ENCODE results near the gene SERGEF.

The SERGEF gene

DNA sequence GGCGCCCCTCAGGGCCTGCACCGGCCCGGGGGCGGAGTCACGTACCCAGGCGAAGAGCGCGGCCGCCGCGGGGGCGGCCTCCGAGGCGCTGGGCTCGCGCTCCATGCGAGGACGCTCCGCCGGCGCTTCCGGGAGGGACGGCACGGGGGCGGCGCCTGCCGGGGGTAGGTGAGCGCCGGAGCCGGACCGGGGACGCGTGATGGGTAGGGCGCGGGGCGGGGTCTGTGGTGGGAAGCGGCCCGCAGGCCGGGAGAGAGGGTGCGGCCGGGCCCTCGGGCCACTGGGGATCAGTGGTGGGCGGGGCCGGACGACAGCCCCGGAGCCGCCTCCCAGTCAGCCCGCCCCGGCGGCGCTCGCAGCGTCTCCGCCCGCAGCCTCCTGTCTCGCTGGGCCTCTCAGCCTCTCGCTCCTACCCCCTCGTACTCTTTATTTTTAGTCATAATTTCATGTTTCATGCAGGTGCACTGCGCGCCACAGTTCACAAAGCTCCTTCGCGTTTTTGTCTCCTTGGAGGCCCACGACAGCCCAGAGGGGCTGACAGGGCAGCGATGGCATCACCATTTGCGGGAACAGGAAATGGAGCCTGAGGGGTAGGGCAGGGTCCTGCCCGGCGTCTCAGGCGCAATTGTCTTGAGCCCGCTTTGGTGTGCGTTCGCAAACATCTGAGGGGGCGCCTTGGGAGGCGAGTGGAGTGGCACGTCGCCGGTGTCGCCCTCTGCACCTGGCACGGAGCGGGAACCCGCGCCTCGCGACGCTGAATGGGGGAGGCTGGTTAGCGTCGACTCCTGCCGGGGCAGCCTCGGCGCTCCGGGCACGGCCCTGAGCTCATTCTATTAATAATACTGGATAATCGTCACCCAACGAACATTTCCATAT lies at the start of gene SERGEF:
Gene SERGEF (minus strand): TSS at position 142 of the 876 bp plus-strand sequence. CDS start 37 bp downstream, at position 105.
- TF ChIP-seq GATA2 (IDR thresholded peaks at IDR 0.05; ENCODE audit: low read depth, low read length) (no peak), GATA3 (IDR thresholded peaks at IDR 0.05; ENCODE audit: low read depth, low read length) (no peak)

DNA sequence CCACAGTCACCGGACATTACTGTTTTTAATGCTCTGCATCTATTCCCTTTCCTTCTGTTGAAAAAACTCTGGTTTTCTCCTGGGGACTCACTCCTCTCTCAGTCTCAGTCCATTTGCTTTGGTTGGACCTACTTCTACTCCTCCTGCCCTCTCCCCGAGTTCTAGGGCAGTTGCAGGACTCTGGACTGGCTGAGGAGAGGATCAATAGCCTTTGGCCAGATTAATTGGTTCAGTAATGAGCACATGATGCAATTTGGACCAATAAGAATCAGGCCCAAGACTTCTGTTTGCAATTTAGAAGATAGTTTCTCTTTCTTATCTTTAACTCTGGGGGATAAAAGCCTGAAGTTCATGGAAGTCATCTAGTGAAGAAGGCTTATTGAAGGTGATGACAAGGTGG lies 48.5 kb upstream of the SERGEF start:
- TF ChIP-seq GATA3 (IDR thresholded peaks at IDR 0.05; ENCODE audit: low read depth, low read length) (no peak), GATA2 (IDR thresholded peaks at IDR 0.05; ENCODE audit: low read depth, low read length) (no peak)

DNA sequence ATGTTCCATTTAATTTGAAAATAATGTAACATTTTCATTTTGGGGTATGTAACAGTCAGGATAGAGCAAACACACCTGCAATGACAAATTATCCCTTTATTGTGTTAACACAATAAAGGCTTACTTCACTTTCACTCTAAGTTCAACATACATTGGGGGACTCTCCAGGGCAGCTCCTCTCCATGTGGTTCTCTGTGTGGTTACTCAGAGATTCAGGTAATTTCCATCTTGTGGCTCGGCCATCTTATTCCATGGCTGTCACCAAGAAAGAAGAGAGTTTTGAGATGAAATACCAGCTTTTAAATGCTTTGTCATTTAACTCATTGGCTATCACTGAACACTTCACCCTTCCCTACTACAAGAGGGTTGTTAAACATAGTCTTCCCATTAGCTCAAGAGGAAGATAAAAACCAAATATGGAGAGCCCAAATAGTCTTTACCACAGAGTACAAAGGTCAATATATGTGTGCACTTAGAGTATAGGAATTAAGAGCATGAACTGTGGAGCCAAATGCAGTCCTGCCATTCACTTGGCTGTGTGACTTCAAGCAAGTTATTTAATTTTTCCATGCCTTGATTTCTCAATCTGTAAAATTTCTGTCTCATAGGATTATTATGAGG lies 43.8 kb upstream of the SERGEF start:
- TF ChIP-seq GATA2 (IDR thresholded peaks at IDR 0.05; ENCODE audit: low read depth, low read length) (no peak), GATA3 (IDR thresholded peaks at IDR 0.05; ENCODE audit: low read depth, low read length) (no peak)

DNA sequence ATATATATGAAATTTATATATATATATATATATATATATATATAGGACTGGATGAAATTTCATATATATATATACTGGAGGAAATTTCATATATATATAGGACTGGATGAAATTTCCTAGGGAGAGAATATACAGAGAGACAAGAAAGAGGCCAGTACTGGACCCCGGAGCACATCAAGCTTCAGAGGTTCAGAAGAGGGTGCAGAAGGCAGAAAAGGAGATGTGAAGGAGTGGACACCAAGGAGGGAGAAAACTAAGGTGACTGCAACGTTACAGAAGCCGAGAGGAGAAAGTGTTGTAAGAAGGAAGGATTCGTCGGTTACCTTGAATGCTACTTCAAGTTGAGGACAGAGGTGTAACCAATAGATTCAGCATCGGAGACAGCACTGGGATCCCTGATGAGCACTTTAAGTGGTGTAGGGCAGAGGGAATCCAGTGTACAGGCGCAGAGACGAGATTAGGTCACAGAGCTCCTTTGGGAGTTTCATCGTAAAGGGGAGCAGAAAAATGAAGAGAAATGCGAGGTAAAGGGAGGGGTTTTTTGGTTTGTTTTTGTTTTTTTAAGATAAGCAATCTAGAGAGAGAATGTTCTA lies 41.8 kb upstream of the SERGEF start:
- no peak for TF ChIP-seq GATA2 (IDR thresholded peaks at IDR 0.05; ENCODE audit: low read depth, low read length)
- no peak for TF ChIP-seq GATA3 (IDR thresholded peaks at IDR 0.05; ENCODE audit: low read depth, low read length)

DNA sequence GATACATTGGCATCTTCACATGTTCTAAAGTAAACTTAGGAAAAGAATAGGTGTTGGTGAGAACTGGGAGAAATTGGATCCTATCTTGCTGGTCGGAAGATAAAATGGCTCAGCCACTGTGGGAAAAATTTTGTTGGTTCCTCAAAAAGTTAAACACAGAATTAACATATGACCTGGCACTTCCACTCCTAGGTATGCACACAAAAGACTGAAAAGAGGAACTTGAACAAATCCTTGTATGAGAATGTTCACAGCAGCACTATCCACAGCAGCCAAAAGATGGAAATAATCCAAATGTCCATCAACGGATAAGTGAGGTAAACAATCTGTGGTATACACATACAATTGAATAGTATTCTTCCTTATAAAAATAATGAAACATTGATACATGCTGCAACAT lies 38.0 kb upstream of the SERGEF start:
- TF ChIP-seq GATA2 (IDR thresholded peaks at IDR 0.05; ENCODE audit: low read depth, low read length) (no peak), GATA3 (IDR thresholded peaks at IDR 0.05; ENCODE audit: low read depth, low read length) (no peak)

DNA sequence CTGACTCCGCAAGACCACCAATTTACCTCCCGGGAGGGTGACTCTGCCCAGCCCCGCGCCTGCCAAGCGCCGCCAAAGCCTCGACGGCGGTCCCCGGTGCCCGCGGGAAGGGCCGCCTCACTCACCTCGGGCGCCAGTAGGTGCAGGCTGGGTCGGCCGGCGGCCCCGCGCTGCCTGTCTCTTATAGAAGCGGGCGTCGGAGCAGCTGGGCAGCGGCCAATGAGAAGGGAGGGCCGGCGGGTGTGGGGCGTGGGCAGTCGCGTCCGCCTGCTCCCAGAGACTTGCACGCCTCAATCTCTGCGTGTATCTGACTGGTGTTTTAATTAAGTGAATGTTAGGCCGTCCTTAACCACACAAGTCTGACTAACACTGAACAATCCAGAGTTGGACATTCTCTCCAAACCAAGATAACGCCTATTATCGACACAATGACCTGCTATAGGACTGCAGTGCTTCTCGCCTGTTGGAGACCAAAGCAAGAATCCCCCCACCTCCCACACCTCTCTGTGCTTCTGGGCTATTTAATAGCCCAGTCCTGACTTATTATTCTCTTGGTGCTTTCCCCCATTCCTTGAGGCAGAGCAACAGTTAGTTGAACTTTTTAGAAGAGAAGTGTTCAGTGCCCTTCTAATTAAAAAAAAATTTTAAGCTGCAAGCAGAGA lies 33.4 kb upstream of the SERGEF start, which contains the start of gene TPH1:
Gene TPH1 (minus strand): TSS at position 154 of the 662 bp plus-strand sequence. CDS start 5,507 bp downstream, outside the sequence.
- TF ChIP-seq GATA2 (IDR thresholded peaks at IDR 0.05; ENCODE audit: low read depth, low read length), result no peak
- TF ChIP-seq GATA3 (IDR thresholded peaks at IDR 0.05; ENCODE audit: low read depth, low read length), result no peak

DNA sequence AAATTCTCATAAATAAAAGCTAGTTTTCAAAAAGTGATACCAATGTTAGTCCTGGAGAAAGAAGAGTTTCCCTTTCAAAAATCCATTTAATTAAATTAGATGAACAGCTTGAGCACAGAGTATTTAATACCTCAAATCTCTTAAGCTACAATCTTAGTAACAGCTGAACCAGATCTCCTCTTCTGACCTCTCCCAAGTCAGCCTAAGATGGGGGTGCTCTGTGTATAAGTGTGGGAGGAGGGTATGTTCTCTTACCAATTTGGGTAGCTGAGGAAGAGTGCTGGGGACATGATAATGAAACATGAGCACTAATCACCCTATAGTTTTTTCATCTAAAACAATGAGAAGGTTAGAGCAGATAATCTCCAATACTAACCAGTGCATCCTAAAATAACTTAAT lies 23.6 kb upstream of the SERGEF start:
- TF ChIP-seq GATA2 (IDR thresholded peaks at IDR 0.05; ENCODE audit: low read depth, low read length), result no peak
- no peak for TF ChIP-seq GATA3 (IDR thresholded peaks at IDR 0.05; ENCODE audit: low read depth, low read length)

DNA sequence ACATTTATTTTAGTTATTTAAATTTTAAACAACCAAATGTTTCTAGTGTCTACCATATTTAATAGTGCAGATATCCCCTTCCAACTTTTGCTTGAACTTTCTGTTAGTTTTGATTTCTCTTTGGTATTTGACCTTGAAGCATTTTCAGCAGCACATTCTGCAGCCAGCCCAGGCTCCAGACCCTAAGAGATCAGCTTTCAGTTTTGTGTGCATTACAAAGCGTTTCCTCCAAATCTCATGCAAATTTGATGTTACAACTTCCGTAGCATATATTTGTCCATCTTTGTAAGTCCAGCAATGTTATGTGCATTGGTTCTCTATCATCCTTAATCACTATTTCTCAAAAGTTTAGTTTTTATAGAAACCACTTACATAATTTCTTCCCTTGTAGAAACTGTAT lies 14.6 kb upstream of the SERGEF start:
- no peak for TF ChIP-seq GATA2 (IDR thresholded peaks at IDR 0.05; ENCODE audit: low read depth, low read length)
- TF ChIP-seq GATA3 (IDR thresholded peaks at IDR 0.05; ENCODE audit: low read depth, low read length), result no peak

DNA sequence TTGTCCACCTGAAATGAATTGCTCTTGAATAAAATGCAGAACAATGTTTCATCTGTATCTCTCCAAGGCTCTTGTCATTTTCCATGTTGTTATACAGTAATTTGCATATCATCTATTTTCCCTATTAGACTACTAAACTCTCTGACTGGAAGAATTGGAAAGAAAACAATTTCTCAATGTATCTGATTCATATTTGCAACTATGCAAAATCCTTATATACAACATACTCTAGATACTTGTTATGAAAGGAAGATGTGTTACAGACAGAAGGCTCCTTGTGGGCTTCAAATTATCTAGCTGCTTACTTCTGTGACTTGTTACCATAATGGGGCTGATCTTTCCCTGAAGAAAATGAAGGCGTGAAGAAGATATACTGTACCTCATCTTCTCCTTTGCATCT lies 9.6 kb upstream of the SERGEF start:
- TF ChIP-seq GATA3 (IDR thresholded peaks at IDR 0.05; ENCODE audit: low read depth, low read length) (no peak), GATA2 (IDR thresholded peaks at IDR 0.05; ENCODE audit: low read depth, low read length) (no peak)

DNA sequence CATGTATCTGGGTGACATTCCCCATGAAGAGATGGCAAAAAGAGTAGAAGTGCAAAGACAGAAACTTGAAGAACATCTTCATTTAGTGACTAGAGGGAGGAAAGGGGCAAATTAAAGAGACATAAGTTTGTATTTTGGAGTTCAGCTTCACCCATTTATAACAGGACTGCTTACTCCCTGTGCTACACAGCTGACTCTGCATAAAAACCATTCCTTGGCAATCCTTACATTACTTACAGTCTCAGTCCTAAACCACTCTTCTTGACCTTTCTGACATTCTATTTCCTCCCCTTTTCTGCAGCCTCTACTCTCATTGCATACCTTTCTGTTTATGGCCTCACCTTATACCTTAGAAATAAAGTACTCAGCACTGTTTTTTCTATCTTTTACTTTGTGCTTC lies 6.8 kb upstream of the SERGEF start:
- TF ChIP-seq GATA3 (IDR thresholded peaks at IDR 0.05; ENCODE audit: low read depth, low read length) (no peak), GATA2 (IDR thresholded peaks at IDR 0.05; ENCODE audit: low read depth, low read length) (no peak)

DNA sequence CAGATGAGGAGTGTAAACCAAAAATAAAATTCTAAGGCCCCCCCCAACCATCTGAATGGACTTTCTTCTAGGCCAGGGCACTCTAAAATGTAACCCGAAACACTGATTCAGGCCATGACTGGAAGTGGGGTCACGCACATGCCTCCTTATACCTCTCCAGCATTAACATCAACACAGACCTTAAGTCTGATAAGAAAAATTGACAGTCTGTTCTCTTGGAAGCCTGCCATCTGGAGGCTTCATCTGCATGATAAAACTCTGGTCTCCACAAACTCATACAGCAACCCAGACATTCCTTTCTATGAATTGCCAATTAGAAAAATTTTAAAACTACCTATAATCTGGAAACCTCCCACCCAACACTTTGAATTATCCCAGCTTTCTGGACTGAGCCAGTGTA lies 3.9 kb upstream of the SERGEF start:
- no peak for TF ChIP-seq GATA3 (IDR thresholded peaks at IDR 0.05; ENCODE audit: low read depth, low read length)
- no peak for TF ChIP-seq GATA2 (IDR thresholded peaks at IDR 0.05; ENCODE audit: low read depth, low read length)

DNA sequence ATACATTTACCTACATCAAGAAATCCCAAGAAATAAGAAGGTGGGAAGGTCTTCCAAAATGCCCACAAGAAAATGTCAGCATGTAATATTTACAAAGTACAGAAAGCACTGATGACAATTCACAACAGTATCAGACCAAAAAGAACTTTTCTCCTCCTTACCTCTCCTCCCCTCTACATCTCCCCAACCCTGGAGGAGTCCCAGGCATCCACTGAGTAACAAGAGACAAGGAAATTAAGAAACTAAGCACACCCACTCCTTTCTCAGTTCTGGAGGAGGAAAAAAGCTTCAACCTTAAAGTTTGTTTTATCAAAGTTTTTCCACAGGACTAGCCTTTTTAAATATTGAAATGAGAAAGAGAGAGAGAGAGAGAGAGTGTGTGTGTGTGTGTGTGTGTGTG lies 2.0 kb upstream of the SERGEF start:
- no peak for TF ChIP-seq GATA2 (IDR thresholded peaks at IDR 0.05; ENCODE audit: low read depth, low read length)
- TF ChIP-seq GATA3 (IDR thresholded peaks at IDR 0.05; ENCODE audit: low read depth, low read length), result no peak

DNA sequence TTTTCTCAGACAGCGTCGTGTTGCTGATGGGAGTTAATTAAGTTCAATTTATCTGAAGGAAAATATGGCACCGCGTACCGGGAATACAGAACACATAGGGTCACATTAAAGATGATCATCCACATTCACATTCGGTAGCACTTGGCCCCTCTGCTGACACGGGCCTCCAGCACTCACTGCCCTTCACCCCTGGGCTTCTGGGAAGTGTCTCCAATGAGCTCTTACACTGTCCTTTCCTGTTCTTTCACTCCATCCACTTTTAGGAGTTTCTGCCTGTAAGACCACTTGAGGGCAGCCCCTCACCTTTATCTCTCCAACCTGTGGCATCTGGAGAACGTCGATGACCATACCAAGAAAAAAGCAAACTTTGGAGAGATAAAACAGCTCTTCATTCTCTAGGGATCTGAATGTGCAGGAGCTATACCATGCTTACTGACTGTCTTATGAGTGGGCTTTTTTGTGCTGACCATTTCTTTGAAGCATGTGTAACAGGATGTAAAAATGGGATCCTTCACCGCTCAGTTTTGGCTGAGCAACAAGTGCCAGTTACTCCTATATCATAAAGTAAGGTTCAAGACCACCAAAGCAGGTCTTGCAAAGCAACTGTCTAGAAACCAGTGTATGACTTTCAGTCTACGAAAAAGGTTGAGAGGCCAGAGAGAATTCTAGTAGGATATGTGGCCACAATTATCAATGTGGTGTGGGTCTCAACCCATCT lies 1.1 kb upstream of the SERGEF start:
- no peak for TF ChIP-seq GATA3 (IDR thresholded peaks at IDR 0.05; ENCODE audit: low read depth, low read length)
- no peak for TF ChIP-seq GATA2 (IDR thresholded peaks at IDR 0.05; ENCODE audit: low read depth, low read length)

Measured in SH-SY5Y (cell line).